GM08714 (cell line): ENCODE measurements around the gene OGN.
"Not testable (repeated sequence)": the region's sequence is repeated elsewhere in the genome, so short reads cannot be mapped to it uniquely, and the experiment has no call there.

Experiments used
- H3K4me3 ChIP-seq: fragments of 200-500 bp; sonication (Bioruptor generic); 2 replicates; pipeline ENCODE4 v1.5.1; 2014; ENCODE audit warnings: mild to moderate bottlenecking, low read length, inconsistent platforms
- ZNF274 ChIP-seq: IDR thresholded peaks from 2 replicates; pipeline ENCODE4 v1.6.1; 2012; ENCODE audit warnings: mild to moderate bottlenecking, low read depth, low read length

Gene OGN

DNA sequence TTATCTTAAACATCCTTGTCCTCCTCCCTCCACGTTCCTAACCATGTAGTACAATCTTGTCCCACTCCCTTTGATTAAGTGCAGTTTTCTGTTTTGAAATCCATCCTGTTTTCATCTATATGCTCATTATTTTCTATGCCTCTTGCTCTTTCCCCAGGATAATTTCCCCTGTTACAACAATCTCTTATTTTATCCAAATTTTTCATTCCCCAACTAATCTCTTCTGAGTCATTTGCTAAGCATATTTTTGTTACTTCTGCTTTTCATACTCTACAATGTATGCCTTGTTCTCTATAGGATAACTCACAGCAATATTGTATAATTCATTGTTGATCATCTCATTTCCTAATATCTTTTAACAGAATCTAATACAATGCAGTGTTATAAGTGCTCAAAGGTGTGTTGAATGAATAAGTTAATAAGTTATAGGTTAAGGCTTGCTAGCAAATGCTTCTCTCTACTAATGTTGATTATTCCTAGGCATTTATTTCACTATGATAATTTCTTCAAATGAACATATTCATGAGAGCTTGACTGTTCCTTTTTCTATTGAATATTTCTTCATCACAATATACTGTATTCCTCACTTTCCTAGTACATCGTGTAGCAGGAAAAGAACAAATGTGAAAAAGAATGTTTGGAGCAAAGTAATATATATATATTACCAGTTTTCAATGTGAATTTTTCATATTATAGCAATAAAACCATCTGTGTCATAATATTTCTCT lies 18.4 kb upstream of the OGN start:
- no peak overlapping the region for H3K4me3 ChIP-seq
- TF ChIP-seq ZNF274, result no peak

- no peak for TF ChIP-seq ZNF274
These were observed 10.2 kb upstream of the OGN start for GRCh38 chr9:92414566-92414965.

GRCh38 chr9:92411157-92411556 lies 6.8 kb upstream of the OGN start:
- H3K4me3 ChIP-seq, result not testable (repeated sequence)

More at GRCh38 chr9:92414566-92414965, 10.2 kb upstream of the OGN start:
- no peak overlapping the region for H3K4me3 ChIP-seq

DNA sequence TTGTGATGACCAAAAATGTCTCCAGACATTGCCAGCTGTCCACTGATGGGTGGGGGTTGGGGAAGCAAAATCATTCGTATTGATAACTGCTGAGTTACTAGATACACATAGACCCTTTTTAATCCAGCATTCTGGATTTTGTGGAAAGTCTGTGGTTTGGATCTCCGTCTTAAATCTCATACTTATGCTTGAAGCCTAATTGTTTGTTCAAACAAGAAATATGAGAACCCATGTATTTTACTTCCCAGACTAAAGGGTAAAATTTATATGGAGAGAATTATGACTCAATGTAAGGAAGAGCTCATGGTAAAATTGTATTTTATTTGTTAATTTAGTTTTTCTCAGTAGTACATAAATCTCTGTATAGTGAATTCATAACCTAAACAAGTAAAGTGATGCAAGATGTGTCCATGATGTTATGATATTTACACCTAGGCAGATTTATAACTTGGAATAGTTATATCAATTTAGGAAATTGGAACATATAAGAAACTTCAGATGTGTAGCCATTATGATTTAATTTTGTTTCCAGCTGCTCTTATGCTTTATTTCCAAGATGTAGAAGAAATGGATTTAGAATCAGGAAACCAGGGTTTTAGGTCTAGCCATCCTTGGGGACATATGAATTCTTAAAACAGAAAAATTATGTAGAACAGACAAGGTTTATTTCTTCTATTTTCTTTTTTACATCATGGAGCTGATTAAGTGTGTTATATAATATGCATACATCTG lies 4.5 kb upstream of the OGN start:
- no peak overlapping the region for H3K4me3 ChIP-seq
- no peak for TF ChIP-seq ZNF274

- no peak for TF ChIP-seq ZNF274
- no peak overlapping the region for H3K4me3 ChIP-seq
These were observed 3.4 kb upstream of the OGN start for GRCh38 chr9:92407818-92408217.

GRCh38 chr9:92406477-92406876 lies 2.1 kb upstream of the OGN start:
- no peak for TF ChIP-seq ZNF274
- no peak overlapping the region for H3K4me3 ChIP-seq

DNA sequence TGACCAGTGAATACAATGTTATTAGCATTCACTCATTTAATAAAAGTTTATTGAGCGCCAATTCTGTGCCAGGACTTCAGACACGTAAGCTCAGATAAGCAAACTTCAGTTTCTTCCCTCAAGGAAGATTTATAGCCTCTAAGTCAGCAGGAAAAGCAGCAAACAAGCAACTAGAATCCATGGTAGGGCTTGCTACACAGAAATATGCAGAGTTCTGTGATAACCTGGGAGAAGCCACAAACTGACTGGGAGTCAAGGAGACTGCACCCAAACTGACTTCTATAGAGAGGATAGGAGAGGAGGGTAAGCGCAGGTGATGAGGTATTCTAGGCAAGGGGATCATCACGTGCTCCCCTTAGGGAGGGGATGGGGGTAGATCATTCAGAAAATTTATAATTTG lies 1.4 kb upstream of the OGN start:
- no peak overlapping the region for H3K4me3 ChIP-seq
- TF ChIP-seq ZNF274, result no peak

- no peak overlapping the region for H3K4me3 ChIP-seq
- no peak for TF ChIP-seq ZNF274
These were observed 1.3 kb downstream of the OGN start for GRCh38 chr9:92402826-92403745.

DNA sequence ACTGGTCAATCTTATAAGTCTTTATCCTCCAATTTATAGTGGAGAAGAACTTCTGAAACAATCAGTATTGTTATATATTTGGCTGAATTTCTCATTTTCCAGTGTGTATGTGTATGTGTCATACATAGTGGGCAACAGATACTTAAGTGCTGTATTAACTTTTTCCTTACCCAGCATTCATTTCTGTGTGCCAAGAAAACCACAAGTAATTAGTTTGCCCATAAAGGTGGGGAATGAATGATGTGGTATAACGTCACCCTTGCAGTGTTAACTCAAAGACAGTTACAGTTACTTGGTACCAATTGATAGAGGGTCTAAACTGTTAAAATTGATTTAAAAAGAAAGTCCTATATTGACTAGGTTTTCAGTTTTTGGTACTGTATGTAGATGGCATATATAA lies 2.0 kb downstream of the OGN start:
- no peak for TF ChIP-seq ZNF274
- H3K4me3 ChIP-seq, result no peak overlapping the region

GRCh38 chr9:92397853-92398252 lies 6.5 kb downstream of the OGN start:
- no peak for TF ChIP-seq ZNF274
- H3K4me3 ChIP-seq, result no peak overlapping the region

DNA sequence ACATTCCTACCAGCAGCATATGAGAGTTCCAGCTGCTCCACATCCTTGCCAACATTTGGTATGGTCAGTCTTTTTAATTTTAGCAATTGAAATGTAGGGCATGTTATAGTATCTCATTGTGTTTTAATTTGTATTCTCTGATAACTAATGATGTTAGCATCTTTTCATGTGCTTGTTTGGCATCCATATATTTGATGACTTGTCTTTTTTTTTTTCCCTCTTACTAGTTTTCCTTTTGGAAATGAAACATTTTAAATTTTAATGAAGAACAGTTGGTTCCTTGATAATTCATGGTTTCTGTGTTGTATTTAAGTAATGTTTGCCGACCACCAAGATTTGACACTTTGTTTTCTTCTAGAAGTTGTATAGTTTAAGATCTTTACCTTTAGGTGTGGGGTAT lies 8.8 kb downstream of the OGN start:
- TF ChIP-seq ZNF274, result no peak
- H3K4me3 ChIP-seq, result no peak overlapping the region

GRCh38 chr9:92393686-92394085 lies 10.7 kb downstream of the OGN start:
- no peak overlapping the region for H3K4me3 ChIP-seq
- TF ChIP-seq ZNF274, result no peak

DNA sequence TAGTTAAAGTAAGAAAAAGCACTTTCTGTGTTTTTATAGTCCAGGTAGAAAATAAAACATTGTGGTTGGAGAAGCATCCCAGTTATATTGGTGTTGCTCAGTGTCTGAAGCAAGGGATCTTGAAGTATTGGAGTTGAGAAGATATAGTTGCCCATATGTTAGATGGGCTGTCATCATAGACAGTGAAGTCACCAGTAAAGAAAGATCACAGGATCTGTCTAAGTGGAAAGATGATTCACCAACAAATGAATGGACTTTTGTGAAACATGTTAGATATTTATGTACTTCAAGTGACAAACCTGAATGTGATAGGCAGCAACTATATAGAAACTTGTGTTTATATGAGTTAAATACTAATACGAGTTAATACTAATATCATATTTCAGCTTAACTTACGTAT lies 11.7 kb downstream of the OGN start:
- no peak for TF ChIP-seq ZNF274
- no peak overlapping the region for H3K4me3 ChIP-seq

- no peak overlapping the region for H3K4me3 ChIP-seq
- TF ChIP-seq ZNF274, result no peak
These were observed 18.4 kb downstream of the OGN start for GRCh38 chr9:92385953-92386352.
